ENCODE results near the gene BOLA2. TPM values are rescaled to one million over a fixed set of nuclear protein-coding genes. Genes with fewer than 3 reads are reported as not detected.
"Not testable (repeated sequence)": the region's sequence is repeated elsewhere in the genome, so short reads cannot be mapped to it uniquely, and the experiment has no call there.

Gene BOLA2
- total RNA-seq (6.6 TPM), polyA plus RNA-seq (ENCODE audit: insufficient read depth, low read depth, low replicate concordance) (17.0 TPM)
- long read RNA-seq, donor 1, transcript BOLA2-201 (3 exons, 1,012 nt), result major isoform, 14 of 14 reads
- long read RNA-seq, donor 1, partial matches to known transcripts, result 0 of 14 reads
- long read RNA-seq, donor 1, other reads (novel, unspliced or antisense), result 0 of 14 reads
- long read RNA-seq, donor 2, transcript BOLA2-201 (3 exons, 1,012 nt), result major isoform, 12 of 36 reads
- long read RNA-seq, donor 2, partial matches to known transcripts, result 15 of 36 reads
- long read RNA-seq, donor 2, other reads (novel, unspliced or antisense), result 9 of 36 reads
- long read RNA-seq, donor 3, transcript BOLA2-201 (3 exons, 1,012 nt), result major isoform, 23 of 23 reads
- long read RNA-seq, donor 3, partial matches to known transcripts, result 0 of 23 reads
- long read RNA-seq, donor 3, other reads (novel, unspliced or antisense), result 0 of 23 reads
- long read RNA-seq, donor 4, transcript BOLA2-201 (3 exons, 1,012 nt), result major isoform, 8 of 8 reads
- long read RNA-seq, donor 4, partial matches to known transcripts, result 0 of 8 reads
- long read RNA-seq, donor 4, other reads (novel, unspliced or antisense), result 0 of 8 reads
- long read RNA-seq, donor 5, partial matches to known transcripts, result 0 of 1 reads
- long read RNA-seq, donor 5, other reads (novel, unspliced or antisense), result 0 of 1 reads
- long read RNA-seq, donor 6, transcript BOLA2-201 (3 exons, 1,012 nt), result major isoform, 44 of 50 reads
- long read RNA-seq, donor 6, partial matches to known transcripts, result 6 of 50 reads
- long read RNA-seq, donor 6, other reads (novel, unspliced or antisense), result 0 of 50 reads
- long read RNA-seq, donor 7, transcript BOLA2-201 (3 exons, 1,012 nt), result major isoform, 8 of 15 reads
- long read RNA-seq, donor 7, partial matches to known transcripts, result 6 of 15 reads
- long read RNA-seq, donor 7, other reads (novel, unspliced or antisense), result 1 of 15 reads
- long read RNA-seq, donor 8, transcript BOLA2-201 (3 exons, 1,012 nt), result major isoform, 16 of 37 reads
- long read RNA-seq, donor 8, partial matches to known transcripts, result 14 of 37 reads
- long read RNA-seq, donor 8, other reads (novel, unspliced or antisense), result 7 of 37 reads
- long read RNA-seq, donor 9, transcript BOLA2-201 (3 exons, 1,012 nt), result major isoform, 8 of 8 reads
- long read RNA-seq, donor 9, partial matches to known transcripts, result 0 of 8 reads
- long read RNA-seq, donor 9, other reads (novel, unspliced or antisense), result 0 of 8 reads
- long read RNA-seq, donor 10, transcript BOLA2-201 (3 exons, 1,012 nt), result major isoform, 13 of 19 reads
- long read RNA-seq, donor 10, partial matches to known transcripts, result 6 of 19 reads
- long read RNA-seq, donor 10, other reads (novel, unspliced or antisense), result 0 of 19 reads

DNA sequence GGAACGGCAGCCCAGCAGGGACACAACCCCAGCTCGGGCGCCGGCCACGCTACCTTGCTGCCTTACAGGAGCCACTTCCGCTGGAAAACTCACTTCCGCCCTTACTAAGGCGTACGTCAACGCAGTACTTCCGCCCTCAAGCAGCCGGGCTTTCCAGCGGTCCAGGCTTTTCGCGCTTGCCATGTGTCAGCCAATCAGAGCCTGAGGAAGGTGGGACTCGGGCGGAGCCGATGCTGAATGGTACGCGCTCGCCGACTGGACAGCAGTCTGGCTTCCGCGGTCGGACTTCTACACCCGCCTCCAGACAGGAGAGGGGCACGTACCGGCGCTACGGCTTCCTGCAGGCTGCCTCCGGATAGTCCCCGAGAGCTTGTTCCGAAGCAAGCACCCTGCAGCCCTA lies at the start of gene BOLA2, which contains the start of gene SLX1B:
Gene BOLA2, minus strand, starts transcription at position 83 of the 400 bp plus-strand sequence. CDS start 98 bp downstream, outside the sequence.
Gene SLX1B, plus strand, starts transcription at position 265 of the 400 bp plus-strand sequence.
- peak; percentile 98 for FAIRE-seq
- H3K36me3 ChIP-seq (ENCODE audit: control insufficient read depth in 2 of 3, insufficient read depth in 3 of 3, low read length in 3 of 3); intact Hi-C loops (cut with DNase I): not testable (repeated sequence)

DNA sequence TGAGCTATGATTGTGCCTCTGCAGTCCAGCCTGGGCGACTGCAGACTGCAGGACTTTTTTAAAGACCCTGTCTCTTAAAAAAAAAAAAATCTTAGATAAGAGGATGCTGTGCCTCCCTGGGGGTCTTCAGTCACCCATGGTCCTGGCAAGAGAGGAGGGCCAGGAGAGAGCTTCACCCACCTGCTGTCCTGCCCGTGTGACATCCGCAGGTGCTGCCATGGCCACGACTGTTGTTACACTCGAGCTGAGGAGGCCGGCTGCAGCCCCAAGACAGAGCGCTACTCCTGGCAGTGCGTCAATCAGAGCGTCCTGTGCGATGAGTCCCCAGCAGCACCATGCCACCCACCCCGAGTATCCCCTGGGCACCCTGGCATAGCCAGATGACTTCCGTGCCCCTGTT lies 28.1 kb upstream of the BOLA2 start:
- H3K27me3 ChIP-seq (ENCODE audit: control insufficient read depth, insufficient read depth, low read length); H3K9ac ChIP-seq (ENCODE audit: low read length in 3 of 3); H3K4me1 ChIP-seq (ENCODE audit: control insufficient read depth in 2 of 3, insufficient read depth in 2 of 3, low read depth in 1 of 3, low read length in 3 of 3); intact Hi-C loops (cut with DNase I); H3K36me3 ChIP-seq (ENCODE audit: control insufficient read depth in 2 of 3, insufficient read depth in 3 of 3, low read length in 3 of 3); FAIRE-seq; H3K4me3 ChIP-seq (ENCODE audit: low read length in 3 of 3); H3K9me3 ChIP-seq (ENCODE audit: control insufficient read depth in 2 of 3, insufficient read depth in 1 of 3, low read length in 3 of 3); H3K27ac ChIP-seq (ENCODE audit: low read depth in 2 of 2, low read length in 2 of 2): not testable (repeated sequence)
- DNase-seq, result peak in 1 of 5 donors; percentile 52

More for the DNA sequence above, at the start of gene BOLA2, which contains the start of gene SLX1B:
- not testable (repeated sequence) for DNase-seq; H3K4me3 ChIP-seq (ENCODE audit: low read length in 3 of 3); H3K27me3 ChIP-seq (ENCODE audit: control insufficient read depth, insufficient read depth, low read length); H3K9me3 ChIP-seq (ENCODE audit: control insufficient read depth in 2 of 3, insufficient read depth in 1 of 3, low read length in 3 of 3); H3K27ac ChIP-seq (ENCODE audit: low read depth in 2 of 2, low read length in 2 of 2); H3K4me1 ChIP-seq (ENCODE audit: control insufficient read depth in 2 of 3, insufficient read depth in 2 of 3, low read depth in 1 of 3, low read length in 3 of 3); H3K9ac ChIP-seq (ENCODE audit: low read length in 3 of 3)

DNA sequence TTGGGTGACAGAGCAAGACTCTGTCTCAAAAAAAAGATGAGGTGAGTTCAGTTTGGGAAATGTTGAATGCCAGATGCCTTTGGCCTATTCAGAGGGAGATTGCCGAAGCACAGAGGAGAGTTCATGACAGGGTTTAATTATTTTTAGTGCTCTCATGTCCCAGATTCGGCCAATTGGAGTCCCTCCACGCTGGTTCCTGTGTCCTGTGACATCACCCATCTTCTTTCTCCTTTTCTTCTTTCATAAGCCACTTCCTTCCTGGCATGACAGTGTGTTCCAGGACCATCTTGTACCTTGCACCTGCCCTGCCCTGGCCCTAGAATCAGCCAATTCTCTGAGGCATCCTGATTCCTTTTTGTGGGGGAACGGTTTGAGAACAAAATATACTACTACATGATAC lies 17.9 kb upstream of the BOLA2 start:
- H3K9ac ChIP-seq (ENCODE audit: low read length in 3 of 3); H3K9me3 ChIP-seq (ENCODE audit: control insufficient read depth in 2 of 3, insufficient read depth in 1 of 3, low read length in 3 of 3); DNase-seq; FAIRE-seq; H3K4me3 ChIP-seq (ENCODE audit: low read length in 3 of 3); H3K4me1 ChIP-seq (ENCODE audit: control insufficient read depth in 2 of 3, insufficient read depth in 2 of 3, low read depth in 1 of 3, low read length in 3 of 3); H3K27me3 ChIP-seq (ENCODE audit: control insufficient read depth, insufficient read depth, low read length); H3K36me3 ChIP-seq (ENCODE audit: control insufficient read depth in 2 of 3, insufficient read depth in 3 of 3, low read length in 3 of 3); H3K27ac ChIP-seq (ENCODE audit: low read depth in 2 of 2, low read length in 2 of 2); intact Hi-C loops (cut with DNase I): not testable (repeated sequence)

DNA sequence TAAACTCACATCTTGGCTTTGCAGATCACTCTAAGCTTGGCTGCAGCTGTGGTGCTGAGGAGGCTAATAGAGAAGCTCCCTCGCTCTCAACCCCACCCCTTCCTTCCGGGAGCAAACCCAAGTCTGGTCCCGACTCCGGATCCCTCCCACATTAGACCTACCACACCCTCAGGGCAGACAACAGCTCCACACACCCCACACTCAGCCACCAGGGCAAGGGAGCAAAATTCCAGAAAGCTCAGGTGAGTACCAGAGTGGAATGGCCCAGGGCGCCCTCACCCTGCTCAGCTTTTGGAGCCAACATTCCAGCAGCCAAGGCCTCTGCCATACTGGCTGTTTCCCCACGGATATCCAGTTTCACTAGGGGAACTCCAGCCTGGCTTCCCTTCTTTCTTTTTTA lies 15.5 kb upstream of the BOLA2 start:
- H3K4me3 ChIP-seq (ENCODE audit: low read length in 3 of 3); H3K9ac ChIP-seq (ENCODE audit: low read length in 3 of 3); H3K36me3 ChIP-seq (ENCODE audit: control insufficient read depth in 2 of 3, insufficient read depth in 3 of 3, low read length in 3 of 3); H3K27ac ChIP-seq (ENCODE audit: low read depth in 2 of 2, low read length in 2 of 2); intact Hi-C loops (cut with DNase I); H3K9me3 ChIP-seq (ENCODE audit: control insufficient read depth in 2 of 3, insufficient read depth in 1 of 3, low read length in 3 of 3); H3K27me3 ChIP-seq (ENCODE audit: control insufficient read depth, insufficient read depth, low read length); H3K4me1 ChIP-seq (ENCODE audit: control insufficient read depth in 2 of 3, insufficient read depth in 2 of 3, low read depth in 1 of 3, low read length in 3 of 3); FAIRE-seq: not testable (repeated sequence)
- DNase-seq, result peak in 1 of 5 donors; percentile 90

DNA sequence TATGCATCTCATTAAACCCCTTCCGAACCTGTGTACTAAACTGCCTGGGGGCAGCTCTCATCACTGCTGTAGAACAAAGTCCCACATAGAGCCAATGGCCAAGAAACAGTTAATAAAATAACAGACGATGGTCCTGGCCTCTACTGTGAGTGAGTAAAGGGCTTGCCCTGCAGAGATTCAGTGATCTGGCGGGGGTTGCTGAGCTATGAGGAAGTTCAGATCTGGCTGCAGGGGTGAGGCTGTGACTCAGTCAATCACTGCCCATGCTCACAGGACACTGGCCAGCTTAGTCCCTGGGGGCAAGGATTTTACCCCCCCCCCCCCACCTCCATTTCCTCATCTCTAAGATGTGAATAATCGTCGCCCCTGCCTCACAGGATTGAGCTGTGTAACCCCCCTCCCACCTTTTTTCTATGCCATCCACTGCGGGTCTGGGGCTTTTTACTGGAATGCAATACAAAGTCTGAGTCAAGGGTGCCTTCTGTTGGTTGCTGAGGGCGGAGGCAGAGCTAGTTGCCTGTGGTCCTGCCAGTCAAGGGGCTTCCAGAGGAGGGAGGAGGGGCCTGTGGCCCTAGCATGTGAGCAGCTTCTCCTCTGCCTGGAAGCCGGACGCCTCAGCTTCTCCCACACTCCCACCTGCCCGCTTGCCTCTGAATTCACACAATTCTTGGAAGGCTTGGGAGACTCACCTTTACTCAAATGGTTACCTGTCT lies 13.7 kb upstream of the BOLA2 start:
- H3K4me1 ChIP-seq (ENCODE audit: control insufficient read depth in 2 of 3, insufficient read depth in 2 of 3, low read depth in 1 of 3, low read length in 3 of 3); H3K9me3 ChIP-seq (ENCODE audit: control insufficient read depth in 2 of 3, insufficient read depth in 1 of 3, low read length in 3 of 3); H3K36me3 ChIP-seq (ENCODE audit: control insufficient read depth in 2 of 3, insufficient read depth in 3 of 3, low read length in 3 of 3); intact Hi-C loops (cut with DNase I); H3K4me3 ChIP-seq (ENCODE audit: low read length in 3 of 3); H3K27ac ChIP-seq (ENCODE audit: low read depth in 2 of 2, low read length in 2 of 2); H3K9ac ChIP-seq (ENCODE audit: low read length in 3 of 3); FAIRE-seq; H3K27me3 ChIP-seq (ENCODE audit: control insufficient read depth, insufficient read depth, low read length); DNase-seq: not testable (repeated sequence)

DNA sequence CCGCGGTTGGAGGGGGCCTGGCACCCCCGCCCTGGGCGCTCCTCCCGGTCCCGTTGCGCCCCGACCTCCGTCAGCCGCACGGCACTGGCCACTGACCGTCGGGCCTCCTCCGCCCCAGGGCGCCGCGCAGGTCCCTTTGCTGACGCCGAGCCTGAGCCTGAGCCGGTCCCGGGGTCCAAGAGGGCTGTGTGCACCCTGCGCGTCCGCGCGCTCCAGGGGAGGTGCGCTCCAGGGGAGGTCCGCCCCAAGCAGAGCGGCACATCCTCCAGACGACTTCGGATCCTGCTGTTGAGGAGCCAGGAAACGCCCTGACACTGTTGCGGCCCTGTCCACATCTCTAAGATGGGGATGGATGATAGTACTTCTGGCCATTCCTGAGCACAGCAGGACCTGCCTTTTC lies 12.8 kb upstream of the BOLA2 start:
- H3K4me1 ChIP-seq (ENCODE audit: control insufficient read depth in 2 of 3, insufficient read depth in 2 of 3, low read depth in 1 of 3, low read length in 3 of 3); H3K9ac ChIP-seq (ENCODE audit: low read length in 3 of 3); H3K36me3 ChIP-seq (ENCODE audit: control insufficient read depth in 2 of 3, insufficient read depth in 3 of 3, low read length in 3 of 3); H3K4me3 ChIP-seq (ENCODE audit: low read length in 3 of 3); H3K27ac ChIP-seq (ENCODE audit: low read depth in 2 of 2, low read length in 2 of 2); FAIRE-seq; H3K9me3 ChIP-seq (ENCODE audit: control insufficient read depth in 2 of 3, insufficient read depth in 1 of 3, low read length in 3 of 3); intact Hi-C loops (cut with DNase I); H3K27me3 ChIP-seq (ENCODE audit: control insufficient read depth, insufficient read depth, low read length); DNase-seq: not testable (repeated sequence)

Measured in kidney (tissue), 19 donors.